Measurements from ENCODE around the gene SLC6A20.

SLC6A20 gene, protein sequence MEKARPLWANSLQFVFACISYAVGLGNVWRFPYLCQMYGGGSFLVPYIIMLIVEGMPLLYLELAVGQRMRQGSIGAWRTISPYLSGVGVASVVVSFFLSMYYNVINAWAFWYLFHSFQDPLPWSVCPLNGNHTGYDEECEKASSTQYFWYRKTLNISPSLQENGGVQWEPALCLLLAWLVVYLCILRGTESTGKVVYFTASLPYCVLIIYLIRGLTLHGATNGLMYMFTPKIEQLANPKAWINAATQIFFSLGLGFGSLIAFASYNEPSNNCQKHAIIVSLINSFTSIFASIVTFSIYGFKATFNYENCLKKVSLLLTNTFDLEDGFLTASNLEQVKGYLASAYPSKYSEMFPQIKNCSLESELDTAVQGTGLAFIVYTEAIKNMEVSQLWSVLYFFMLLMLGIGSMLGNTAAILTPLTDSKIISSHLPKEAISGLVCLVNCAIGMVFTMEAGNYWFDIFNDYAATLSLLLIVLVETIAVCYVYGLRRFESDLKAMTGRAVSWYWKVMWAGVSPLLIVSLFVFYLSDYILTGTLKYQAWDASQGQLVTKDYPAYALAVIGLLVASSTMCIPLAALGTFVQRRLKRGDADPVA

GRCh38 chr3:45795882-45796765 is at the start of gene SLC6A20:
Gene SLC6A20, minus strand, starts transcription at chr3:45796536. Its CDS starts 117 bp downstream, at chr3:45796419.
- no peak for DNase-seq (ENCODE audit: low read depth)
- H3K4me3 ChIP-seq (ENCODE audit: low read depth, low read length) = no peak within 1 kb of the TSS
- TF ChIP-seq, protein P1, sequence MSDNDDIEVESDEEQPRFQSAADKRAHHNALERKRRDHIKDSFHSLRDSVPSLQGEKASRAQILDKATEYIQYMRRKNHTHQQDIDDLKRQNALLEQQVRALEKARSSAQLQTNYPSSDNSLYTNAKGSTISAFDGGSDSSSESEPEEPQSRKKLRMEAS (IDR thresholded peaks at IDR 0.05; ENCODE audit: low read depth, low read length) = no peak
- TF ChIP-seq, protein P2, sequence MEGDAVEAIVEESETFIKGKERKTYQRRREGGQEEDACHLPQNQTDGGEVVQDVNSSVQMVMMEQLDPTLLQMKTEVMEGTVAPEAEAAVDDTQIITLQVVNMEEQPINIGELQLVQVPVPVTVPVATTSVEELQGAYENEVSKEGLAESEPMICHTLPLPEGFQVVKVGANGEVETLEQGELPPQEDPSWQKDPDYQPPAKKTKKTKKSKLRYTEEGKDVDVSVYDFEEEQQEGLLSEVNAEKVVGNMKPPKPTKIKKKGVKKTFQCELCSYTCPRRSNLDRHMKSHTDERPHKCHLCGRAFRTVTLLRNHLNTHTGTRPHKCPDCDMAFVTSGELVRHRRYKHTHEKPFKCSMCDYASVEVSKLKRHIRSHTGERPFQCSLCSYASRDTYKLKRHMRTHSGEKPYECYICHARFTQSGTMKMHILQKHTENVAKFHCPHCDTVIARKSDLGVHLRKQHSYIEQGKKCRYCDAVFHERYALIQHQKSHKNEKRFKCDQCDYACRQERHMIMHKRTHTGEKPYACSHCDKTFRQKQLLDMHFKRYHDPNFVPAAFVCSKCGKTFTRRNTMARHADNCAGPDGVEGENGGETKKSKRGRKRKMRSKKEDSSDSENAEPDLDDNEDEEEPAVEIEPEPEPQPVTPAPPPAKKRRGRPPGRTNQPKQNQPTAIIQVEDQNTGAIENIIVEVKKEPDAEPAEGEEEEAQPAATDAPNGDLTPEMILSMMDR (IDR thresholded peaks at IDR 0.05; ENCODE audit: low read depth, low read length) = no peak
- TF ChIP-seq MYC (IDR thresholded peaks at IDR 0.05; ENCODE audit: low read depth, low read length) (no peak), POLR2A (IDR thresholded peaks at IDR 0.05; ENCODE audit: extremely low read depth, insufficient read length) (no peak)

DNA sequence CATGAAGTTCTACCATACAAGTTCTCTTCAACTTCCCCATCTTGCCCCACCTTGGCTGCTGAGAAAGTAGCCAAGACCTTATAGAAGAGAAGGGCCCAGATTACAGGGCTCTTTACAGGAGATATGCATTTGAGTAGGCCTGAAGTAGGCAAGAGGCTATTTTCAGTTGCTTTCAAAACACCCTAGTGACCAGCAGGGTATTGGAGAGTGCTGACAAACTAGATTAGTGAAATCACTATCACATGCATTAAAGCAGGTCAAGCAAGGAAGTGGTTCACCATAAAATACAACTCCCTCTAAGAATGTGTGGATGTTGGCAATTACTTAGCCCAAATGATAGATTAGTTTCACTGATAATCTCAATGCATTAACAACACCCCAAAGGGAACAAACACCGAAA is 48.3 kb upstream of the SLC6A20 start:
- no peak overlapping the region for H3K4me3 ChIP-seq (ENCODE audit: low read depth, low read length)
- TF ChIP-seq, protein P2 (IDR thresholded peaks at IDR 0.05; ENCODE audit: low read depth, low read length) = no peak
- TF ChIP-seq POLR2A (IDR thresholded peaks at IDR 0.05; ENCODE audit: extremely low read depth, insufficient read length) = no peak
- TF ChIP-seq, protein P1 (IDR thresholded peaks at IDR 0.05; ENCODE audit: low read depth, low read length) = no peak
- no peak for TF ChIP-seq MYC (IDR thresholded peaks at IDR 0.05; ENCODE audit: low read depth, low read length)
- DNase-seq (ENCODE audit: low read depth) = peak; percentile 12

DNA sequence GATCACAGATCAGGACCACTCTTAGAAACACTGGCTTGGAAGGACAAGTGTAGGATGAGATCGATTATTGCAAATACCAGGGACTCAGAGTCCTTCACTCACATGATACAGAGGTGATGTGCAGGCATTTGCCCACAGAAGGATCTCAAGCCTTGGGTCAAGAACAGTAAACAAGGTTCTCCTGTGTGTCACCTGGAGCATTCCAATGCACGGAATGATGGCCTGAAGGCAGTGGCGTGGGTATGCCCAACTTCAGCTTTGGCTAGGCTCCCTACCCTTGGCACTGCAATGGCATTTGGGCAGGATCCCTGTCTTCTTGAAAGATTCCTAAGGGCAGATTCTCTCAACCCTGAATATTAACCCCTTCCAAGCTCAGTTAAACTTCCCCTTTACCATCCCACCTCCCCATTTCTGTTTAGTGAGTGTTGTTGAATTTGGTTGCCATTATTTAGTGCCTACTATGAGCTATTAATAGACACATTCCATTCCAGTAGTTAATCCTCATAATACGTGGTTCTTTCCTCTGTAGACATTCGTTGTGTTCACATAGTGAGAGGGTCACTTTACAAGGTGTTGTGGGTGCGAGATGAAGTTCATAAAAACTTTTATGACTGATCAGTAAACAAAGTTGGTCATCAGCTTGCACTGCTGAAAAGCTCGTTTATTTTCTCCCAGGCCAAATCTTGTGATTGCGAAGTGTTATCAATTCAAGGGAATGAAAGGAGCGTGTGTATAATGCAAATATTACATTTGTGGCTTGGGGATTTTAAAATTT is 46.7 kb upstream of the SLC6A20 start:
- DNase-seq (ENCODE audit: low read depth) = no peak
- H3K4me3 ChIP-seq (ENCODE audit: low read depth, low read length) = no peak overlapping the region
- TF ChIP-seq, protein P2 (IDR thresholded peaks at IDR 0.05; ENCODE audit: low read depth, low read length) = no peak
- TF ChIP-seq POLR2A (IDR thresholded peaks at IDR 0.05; ENCODE audit: extremely low read depth, insufficient read length) (no peak), MYC (IDR thresholded peaks at IDR 0.05; ENCODE audit: low read depth, low read length) (no peak)
- TF ChIP-seq, protein P1 (IDR thresholded peaks at IDR 0.05; ENCODE audit: low read depth, low read length) = no peak

DNA sequence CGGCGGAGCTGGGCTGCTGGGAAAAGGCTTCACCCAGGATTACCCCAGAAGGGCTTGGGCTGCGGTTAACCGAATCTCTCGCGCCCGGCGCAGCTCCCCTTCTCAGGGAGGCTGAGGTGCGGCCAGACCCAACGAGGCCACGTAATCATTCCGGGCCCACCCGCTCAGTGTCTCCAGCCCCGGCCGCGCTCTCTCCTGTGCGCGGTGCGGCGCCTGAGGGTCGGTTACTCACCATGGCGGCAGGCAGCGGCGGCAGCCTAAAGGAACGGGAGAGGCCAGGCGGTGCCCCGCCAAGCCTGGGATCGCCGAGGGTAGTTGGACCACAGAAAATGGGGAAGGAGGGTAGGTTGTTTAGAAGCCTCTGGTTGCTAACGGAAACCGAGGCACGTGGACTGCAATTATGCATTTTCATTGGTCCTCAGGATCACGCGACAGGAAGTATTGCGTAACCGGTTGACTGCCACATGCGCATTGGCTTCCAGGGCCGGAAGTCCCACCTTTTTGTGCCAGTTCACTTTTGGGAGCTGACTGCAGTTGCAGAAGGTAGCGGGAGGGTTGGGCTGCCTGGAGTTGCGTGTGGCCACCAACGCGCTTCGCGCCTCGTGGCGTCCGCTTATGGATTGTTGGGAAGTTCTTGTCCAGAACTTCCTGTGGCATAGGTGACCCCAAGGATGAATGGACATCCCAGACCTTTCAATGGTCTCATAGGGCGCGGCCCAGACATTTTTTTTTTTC is 45.6 kb upstream of the SLC6A20 start, which contains the start of gene LZTFL1:
Gene LZTFL1, minus strand, starts transcription at position 363 of the 735 bp plus-strand sequence. Its CDS starts 128 bp downstream, at position 235.
- H3K4me3 ChIP-seq (ENCODE audit: low read depth, low read length) = peak within 1 kb of the TSS; percentile 84
- TF ChIP-seq, protein P2 (IDR thresholded peaks at IDR 0.05; ENCODE audit: low read depth, low read length) = no peak
- TF ChIP-seq POLR2A (IDR thresholded peaks at IDR 0.05; ENCODE audit: extremely low read depth, insufficient read length) = peak; percentile 25
- TF ChIP-seq, protein P1 (IDR thresholded peaks at IDR 0.05; ENCODE audit: low read depth, low read length) = peak; percentile 99
- TF ChIP-seq MYC (IDR thresholded peaks at IDR 0.05; ENCODE audit: low read depth, low read length) = peak; percentile 87
- peak; percentile 96 for DNase-seq (ENCODE audit: low read depth)

All from NB4 (cell line).